Measurements from ENCODE around the gene UEVLD. TPM values are rescaled to one million over a fixed set of nuclear protein-coding genes. Genes with fewer than 3 reads are reported as not detected.

The UEVLD gene
- total RNA-seq, 1 donor from 2014 or later, result 15.7 TPM

DNA sequence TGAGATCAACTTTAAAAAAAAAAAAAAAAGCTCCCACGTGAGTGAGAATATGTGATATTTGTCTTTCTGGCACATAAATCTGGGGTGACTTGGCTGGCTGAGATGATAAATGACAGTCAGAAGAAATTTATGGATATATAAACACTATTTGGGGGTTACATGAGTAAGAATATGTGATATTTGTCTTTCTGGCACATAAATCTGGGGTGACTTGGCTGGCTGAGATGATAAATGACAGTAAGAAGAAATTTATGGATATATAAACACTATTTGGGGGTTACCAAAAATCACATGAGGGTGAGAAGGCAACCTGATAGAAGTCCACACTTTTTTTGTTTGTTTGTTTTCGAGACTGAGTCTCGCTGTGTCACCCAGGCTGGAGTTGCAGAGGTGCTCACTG is 55.2 kb downstream of the UEVLD start:
- Mint-ChIP-seq H3K27ac (no peak overlapping the region), H3K4me1 (ENCODE audit: unreplicated experiment) (peaks cover 4% of the 10 kb centered on the region), H3K4me3 (no peak overlapping the region), H3K9me3 (no peaks in the 10 kb centered on the region), H3K27me3 (no peaks in the 10 kb centered on the region), H3K36me3 (no peaks in the 10 kb centered on the region)
- DNase-seq (ENCODE audit: extremely low spot score, unreplicated experiment), result no peak
- no peak for TF ChIP-seq CTCF (conservative IDR thresholded peaks at IDR 0.05)

- Mint-ChIP-seq H3K36me3 (peaks cover 3% of the 10 kb centered on the region), H3K4me1 (ENCODE audit: unreplicated experiment) (peaks cover 17% of the 10 kb centered on the region), H3K27ac (peak overlapping the region; percentile 100), H3K9me3 (no peaks in the 10 kb centered on the region), H3K4me3 (peak overlapping the region; percentile 100), H3K27me3 (no peaks in the 10 kb centered on the region)
- no peak for DNase-seq (ENCODE audit: extremely low spot score, unreplicated experiment)
- no peak for TF ChIP-seq CTCF (conservative IDR thresholded peaks at IDR 0.05)
These were observed 61.0 kb downstream of the UEVLD start for GRCh38 chr11:18527512-18527911.

- DNase-seq (ENCODE audit: extremely low spot score, unreplicated experiment), result peak; percentile 96
- no peaks in the 10 kb centered on the region for H3K27me3 Mint-ChIP-seq
- H3K4me3 Mint-ChIP-seq, result peak within 1 kb of the TSS; percentile 100
- peaks cover 20% of the 10 kb centered on the region for H3K4me1 Mint-ChIP-seq (ENCODE audit: unreplicated experiment)
- H3K36me3 Mint-ChIP-seq, result peaks cover 7% of the 10 kb centered on the region
- H3K27ac Mint-ChIP-seq, result peak within 1 kb of the TSS; percentile 100
- no peaks in the 10 kb centered on the region for H3K9me3 Mint-ChIP-seq
- TF ChIP-seq CTCF (conservative IDR thresholded peaks at IDR 0.05), result no peak
These were observed 61.8 kb downstream of the UEVLD start, which contains the start of gene TSG101 for GRCh38 chr11:18526521-18527296. Gene TSG101, minus strand, starts transcription at chr11:18526942. Its CDS starts 126 bp downstream, at chr11:18526816.

- TF ChIP-seq CTCF (conservative IDR thresholded peaks at IDR 0.05), result no peak
- peaks cover 7% of the 10 kb centered on the region for H3K36me3 Mint-ChIP-seq
- DNase-seq (ENCODE audit: extremely low spot score, unreplicated experiment), result no peak
- peak overlapping the region; percentile 100 for H3K27ac Mint-ChIP-seq
- H3K4me3 Mint-ChIP-seq, result peak overlapping the region; percentile 100
- no peaks in the 10 kb centered on the region for H3K27me3 Mint-ChIP-seq
- H3K4me1 Mint-ChIP-seq (ENCODE audit: unreplicated experiment), result peaks cover 20% of the 10 kb centered on the region
- no peaks in the 10 kb centered on the region for H3K9me3 Mint-ChIP-seq
These were observed 62.4 kb downstream of the UEVLD start for GRCh38 chr11:18526130-18526520.

DNA sequence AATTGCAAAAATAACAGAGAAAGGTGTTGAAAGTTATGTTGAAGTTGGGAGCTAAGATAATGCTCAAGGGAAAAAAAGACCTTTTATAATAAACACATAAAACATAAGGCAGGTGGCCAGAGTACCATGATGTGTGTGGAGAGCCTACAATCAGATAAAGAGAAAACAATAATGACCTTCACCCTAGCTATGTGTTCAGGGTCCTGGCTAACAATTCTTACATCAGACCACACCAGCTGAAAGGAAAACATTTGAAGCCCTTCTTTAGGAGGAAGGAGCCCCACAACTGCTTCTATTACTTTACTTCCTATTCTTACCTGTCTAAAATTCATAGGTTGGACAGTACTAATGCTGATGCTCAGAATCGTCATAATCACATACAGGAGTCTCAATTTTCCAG is 64.3 kb downstream of the UEVLD start:
- H3K4me3 Mint-ChIP-seq, result peak overlapping the region; percentile 74
- no peaks in the 10 kb centered on the region for H3K27me3 Mint-ChIP-seq
- no peak for TF ChIP-seq CTCF (conservative IDR thresholded peaks at IDR 0.05)
- H3K9me3 Mint-ChIP-seq, result no peaks in the 10 kb centered on the region
- peaks cover 20% of the 10 kb centered on the region for H3K4me1 Mint-ChIP-seq (ENCODE audit: unreplicated experiment)
- peaks cover 7% of the 10 kb centered on the region for H3K36me3 Mint-ChIP-seq
- DNase-seq (ENCODE audit: extremely low spot score, unreplicated experiment), result no peak
- H3K27ac Mint-ChIP-seq, result peak overlapping the region; percentile 61

Data from type B pancreatic cell (in vitro differentiated cells).